CD4-positive, alpha-beta T cell treated with Interleukin-17A for 4 hours (primary cell): ENCODE data around the gene SPTBN1.

Experiments used
- DNase-seq: peaks from one replicate; pipeline ENCODE4 v3.0.0-alpha.2; 2020; ENCODE audit warnings: mixed read lengths

The SPTBN1 gene

GRCh38 chr2:54638103-54638502 lies 182.0 kb downstream of the SPTBN1 start:
- DNase-seq = no peak

DNA sequence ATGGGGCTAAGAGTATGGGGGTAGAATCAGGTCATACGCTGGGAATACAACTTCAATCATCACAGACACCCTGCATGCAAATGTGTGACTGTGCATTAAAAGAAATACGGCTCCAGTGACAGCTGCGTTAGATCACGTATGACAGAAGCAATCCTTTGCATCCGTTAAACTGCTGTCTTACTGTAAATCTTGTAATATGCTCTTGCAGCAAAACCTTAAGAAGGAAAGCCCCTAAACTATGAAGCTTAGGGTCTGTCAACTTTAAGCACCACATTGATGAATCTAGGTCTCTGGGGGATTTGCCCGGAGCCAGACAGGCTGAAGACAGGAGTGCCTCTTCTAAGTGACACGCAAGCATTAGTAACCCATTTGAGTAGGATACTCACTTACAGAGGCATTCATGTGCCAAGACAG lies 182.7 kb downstream of the SPTBN1 start:
- no peak for DNase-seq

GRCh38 chr2:54639609-54640008 lies 183.5 kb downstream of the SPTBN1 start:
- no peak for DNase-seq

DNA sequence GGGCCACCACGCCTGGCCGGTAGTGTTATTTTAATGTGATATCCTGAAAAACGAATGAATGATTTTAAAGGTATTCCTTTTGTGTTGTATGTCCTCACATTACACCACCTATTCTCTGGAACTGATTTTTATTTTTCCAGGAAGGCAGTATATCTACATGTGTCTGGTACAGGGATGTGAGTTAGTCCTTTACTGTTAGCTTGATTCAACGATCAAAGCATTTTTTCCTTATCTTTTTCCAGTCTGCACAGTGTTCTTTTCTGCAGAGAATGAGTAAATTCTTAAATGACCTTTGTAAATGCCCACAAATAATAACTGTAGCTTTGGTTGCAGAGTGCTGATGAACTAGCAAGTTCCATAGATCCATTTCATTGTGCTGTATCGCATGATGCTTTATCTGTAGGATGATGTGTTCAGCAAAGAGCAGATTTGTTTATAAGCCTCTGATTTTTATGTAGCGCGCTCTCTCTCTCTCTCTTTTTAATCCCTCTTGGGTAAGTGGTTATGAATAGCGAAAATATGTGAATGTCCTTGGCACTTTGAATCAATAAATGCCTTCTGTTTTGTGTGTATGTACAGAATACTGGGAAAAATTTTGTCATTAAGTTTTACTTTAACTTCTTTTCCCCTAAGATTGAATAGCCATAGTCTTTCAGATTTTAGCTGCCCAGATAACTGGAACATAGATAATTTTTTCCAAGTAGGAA lies 184.9 kb downstream of the SPTBN1 start:
- DNase-seq = no peak

DNA sequence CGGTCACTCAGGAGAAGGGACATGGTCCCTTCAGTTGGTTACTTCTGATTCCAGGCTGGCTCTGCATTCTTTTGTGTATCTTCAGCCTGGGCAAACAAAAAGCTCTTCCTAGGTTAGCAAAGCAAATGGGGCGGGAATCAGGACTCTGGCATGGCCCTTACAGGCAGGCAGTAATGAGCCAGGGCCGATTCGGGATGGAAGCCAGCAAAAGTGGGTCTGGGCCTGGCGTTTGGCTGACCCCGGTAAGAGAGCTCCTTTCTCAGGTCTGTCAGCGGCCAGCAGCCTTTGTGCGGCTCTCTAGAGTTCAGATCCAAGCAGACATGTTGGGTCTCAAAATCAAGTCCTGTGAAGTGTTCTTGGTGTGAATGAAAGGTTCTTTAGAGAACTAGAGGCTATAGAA lies 185.9 kb downstream of the SPTBN1 start:
- no peak for DNase-seq

DNA sequence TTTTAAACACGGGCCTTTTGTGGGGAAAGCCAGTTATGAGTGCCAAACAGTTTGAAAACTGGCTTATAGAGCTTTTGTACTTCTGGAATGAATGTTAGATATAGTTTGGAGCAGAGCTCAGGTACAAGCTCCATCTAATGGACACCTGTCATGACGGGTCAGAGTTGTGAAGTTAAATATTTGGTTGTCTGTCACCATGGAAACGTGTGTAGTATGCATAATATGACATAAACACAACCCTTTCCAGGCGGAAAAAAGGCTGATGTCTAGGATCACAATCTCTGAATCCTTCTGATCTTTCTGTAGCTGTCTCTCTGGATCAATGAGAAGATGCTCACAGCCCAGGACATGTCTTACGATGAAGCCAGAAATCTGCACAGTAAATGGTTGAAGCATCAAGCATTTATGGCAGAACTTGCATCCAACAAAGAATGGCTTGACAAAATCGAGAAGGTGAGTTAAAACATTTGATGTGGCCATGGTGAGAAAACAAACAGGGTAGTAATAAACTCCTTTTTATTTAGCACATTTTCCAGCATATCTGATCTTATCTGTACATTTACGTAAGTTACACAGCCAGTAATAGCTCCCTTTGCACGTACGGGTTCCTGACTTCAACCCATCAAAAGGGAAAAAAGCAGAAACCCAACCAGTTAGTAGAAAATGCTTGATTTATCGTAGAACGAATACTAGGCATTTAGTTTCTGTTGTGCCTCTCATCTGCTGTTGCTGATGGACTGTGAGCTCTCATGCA lies 186.7 kb downstream of the SPTBN1 start:
- DNase-seq = no peak

DNA sequence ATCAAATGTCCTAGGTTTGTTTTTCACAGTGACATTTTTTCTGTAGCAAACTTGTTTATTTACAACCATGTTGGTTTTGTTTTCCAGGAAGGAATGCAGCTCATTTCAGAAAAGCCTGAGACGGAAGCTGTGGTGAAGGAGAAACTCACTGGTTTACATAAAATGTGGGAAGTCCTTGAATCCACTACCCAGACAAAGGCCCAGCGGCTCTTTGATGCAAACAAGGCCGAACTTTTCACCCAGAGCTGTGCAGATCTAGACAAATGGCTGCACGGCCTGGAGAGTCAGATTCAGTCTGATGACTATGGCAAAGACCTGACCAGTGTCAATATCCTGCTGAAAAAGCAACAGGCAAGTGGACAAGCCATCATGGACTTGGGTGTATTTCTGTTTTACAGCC lies 188.1 kb downstream of the SPTBN1 start:
- no peak for DNase-seq

GRCh38 chr2:54646170-54646927 lies 190.2 kb downstream of the SPTBN1 start:
- no peak for DNase-seq

- DNase-seq = no peak
Measured at GRCh38 chr2:54648256-54648655, 192.1 kb downstream of the SPTBN1 start.

DNA sequence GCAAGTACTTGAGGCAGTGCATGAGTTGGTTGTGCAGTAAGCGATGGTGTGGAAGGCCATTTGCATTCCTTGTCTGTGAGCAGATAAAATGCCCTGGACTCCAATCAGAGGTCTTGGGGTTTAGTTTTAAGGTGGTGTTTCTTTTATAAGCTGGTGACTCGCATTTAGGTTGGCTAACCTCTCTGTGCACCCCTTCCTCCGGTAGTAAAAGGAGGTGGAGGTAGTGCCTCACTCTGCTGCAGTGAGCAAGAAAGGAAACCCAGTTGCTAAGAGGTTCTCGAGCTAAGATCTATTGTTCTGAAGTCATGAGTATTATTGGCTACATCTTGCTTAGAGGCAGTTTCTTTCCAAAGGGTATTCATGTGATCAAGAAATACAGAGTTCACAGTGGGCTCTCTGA lies 193.1 kb downstream of the SPTBN1 start:
- no peak for DNase-seq

- DNase-seq = no peak
Measured at GRCh38 chr2:54649633-54650032, 193.5 kb downstream of the SPTBN1 start.

GRCh38 chr2:54650612-54651011 lies 194.5 kb downstream of the SPTBN1 start:
- DNase-seq = no peak

- DNase-seq = no peak
Measured at GRCh38 chr2:54651291-54651690, 195.2 kb downstream of the SPTBN1 start.

- DNase-seq = no peak
Measured at GRCh38 chr2:54652540-54652939, 196.4 kb downstream of the SPTBN1 start.

GRCh38 chr2:54653572-54654204 lies 197.6 kb downstream of the SPTBN1 start:
- no peak for DNase-seq

- no peak for DNase-seq
Measured at GRCh38 chr2:54655046-54655809, 199.1 kb downstream of the SPTBN1 start.

GRCh38 chr2:54656863-54657262 lies 200.7 kb downstream of the SPTBN1 start:
- DNase-seq = no peak

DNA sequence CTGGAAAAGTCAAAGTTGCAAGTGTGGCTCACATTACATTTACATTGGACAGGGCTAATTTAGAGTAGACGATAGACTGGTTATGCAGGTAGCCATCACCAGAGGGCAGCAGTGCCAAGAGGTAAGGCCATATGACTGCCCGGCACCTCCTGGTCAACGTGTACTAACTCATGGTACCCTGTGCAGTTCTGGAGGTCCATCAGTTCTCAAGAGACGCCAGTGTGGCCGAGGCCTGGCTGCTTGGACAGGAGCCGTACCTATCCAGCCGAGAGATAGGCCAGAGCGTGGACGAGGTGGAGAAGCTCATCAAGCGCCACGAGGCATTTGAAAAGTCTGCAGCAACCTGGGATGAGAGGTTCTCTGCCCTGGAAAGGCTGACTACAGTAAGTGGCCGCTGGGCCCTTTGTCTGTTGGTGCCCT lies 201.5 kb downstream of the SPTBN1 start:
- DNase-seq = peak; percentile 39

DNA sequence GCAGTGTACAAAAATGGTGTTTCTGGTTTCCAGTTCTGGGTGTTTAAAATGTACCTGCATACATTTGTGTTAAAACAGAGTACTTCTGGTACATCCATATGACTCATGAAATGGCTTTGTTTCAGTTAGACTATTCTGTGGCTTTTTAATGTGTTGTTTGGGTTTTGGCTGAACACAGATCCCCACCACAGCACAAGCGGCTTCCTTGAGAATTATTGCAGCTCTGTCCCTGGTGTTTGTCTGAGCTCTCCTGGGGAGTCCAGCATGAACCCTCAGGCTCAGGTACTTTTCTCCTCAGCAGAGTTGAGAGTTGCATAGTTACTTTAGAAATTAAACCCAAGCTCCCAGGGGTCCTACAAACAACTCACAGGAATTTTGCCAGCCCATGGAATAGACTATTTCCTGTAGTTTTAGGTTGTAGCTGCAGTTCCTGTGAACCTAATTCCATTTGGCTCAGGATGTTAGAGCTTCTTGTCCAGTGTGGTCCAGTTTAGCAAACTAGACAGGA lies 202.5 kb downstream of the SPTBN1 start:
- DNase-seq = no peak

GRCh38 chr2:54659527-54659926 lies 203.4 kb downstream of the SPTBN1 start:
- no peak for DNase-seq

GRCh38 chr2:54660752-54661151 lies 204.6 kb downstream of the SPTBN1 start:
- DNase-seq = no peak

DNA sequence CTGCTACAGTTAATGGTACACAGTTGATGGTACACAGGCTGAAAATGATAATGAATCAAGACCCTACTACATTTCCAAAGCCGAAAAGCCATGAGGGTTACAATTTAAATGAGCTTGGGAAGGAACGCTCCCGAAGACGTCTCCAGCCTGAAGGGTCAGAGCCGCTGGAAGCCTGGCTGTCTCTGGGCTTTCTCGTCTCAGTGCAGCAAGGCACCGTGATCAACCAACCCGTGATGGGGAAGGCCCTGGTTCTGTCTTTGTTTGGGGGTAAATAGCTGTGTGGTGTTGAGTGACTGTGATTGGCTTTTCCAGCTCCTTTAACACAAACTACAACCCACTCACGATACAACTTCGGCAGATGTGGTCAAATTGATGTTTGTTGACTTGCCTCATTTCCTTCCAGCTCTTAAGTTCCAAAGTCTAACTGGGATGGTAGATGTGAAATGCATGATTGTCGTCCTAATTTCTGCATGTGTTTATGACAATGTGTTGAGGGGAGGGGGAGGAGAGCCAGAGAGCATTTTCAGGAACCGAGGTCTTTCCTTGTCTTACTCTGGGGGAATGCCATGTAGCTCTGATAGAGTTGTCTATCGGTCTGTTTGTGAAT lies 207.4 kb downstream of the SPTBN1 start:
- no peak for DNase-seq
